ENCODE results near the gene PRKCH. TPM values are rescaled to one million over a fixed set of nuclear protein-coding genes. Genes with fewer than 3 reads are reported as not detected.

PRKCH gene
- total and polyA plus RNA-seq, 4 experiments from 2014 or later: 246 to 284 (median 249) TPM

- Histone ChIP-seq H3K4me1 (ENCODE audit: insufficient read depth, low read length) (peaks cover 83% of the 10 kb centered on the region), H3K4me3 (ENCODE audit: low read length in 2 of 2) (no peak overlapping the region), H3K36me3 (ENCODE audit: insufficient read depth, low read length) (peaks cover 28% of the 10 kb centered on the region), H3K9me3 (ENCODE audit: control insufficient read depth in 1 of 2, low read length in 2 of 2) (no peaks in the 10 kb centered on the region), H3K27me3 (ENCODE audit: insufficient read depth, low read length) (no peaks in the 10 kb centered on the region), H3K27ac (ENCODE audit: low read depth, low read length) (no peak overlapping the region)
- no peak for DNase-seq
- Mint-ChIP-seq H3K27ac (peak overlapping the region; percentile 26 to 82 (median 50)), H3K27me3 (no peaks in the 10 kb centered on the region), H3K9me3 (no peaks in the 10 kb centered on the region), H3K4me1 (peaks cover 54 to 91% (median 75%) of the 10 kb centered on the region in 4 donors), H3K4me3 (no peak overlapping the region), H3K36me3 (peaks cover 28 to 78% of the 10 kb centered on the region in 2 donors)
- intact Hi-C loops (cut with micrococcal nuclease): loop anchor here (2.0 kb wide), 1 partner anchor 13 kb away; no protein-coding TSS in a partner anchor
- ChIA-PET CTCF (ENCODE audit: partially characterized antibody) (no interaction called here), POLR2A (ENCODE audit: partially characterized antibody) (no interaction called here)
Measured at GRCh38 chr14:61515436-61516117, 194.2 kb downstream of the PRKCH start.

GRCh38 chr14:61516118-61516743 is 194.9 kb downstream of the PRKCH start:
- Mint-ChIP-seq H3K36me3 (peaks cover 29 to 72% of the 10 kb centered on the region in 2 donors), H3K4me1 (peaks cover 48 to 88% (median 70%) of the 10 kb centered on the region in 4 donors), H3K9me3 (no peaks in the 10 kb centered on the region), H3K4me3 (peak overlapping the region in 2 of 8 donors; percentile 13 to 21), H3K27ac (peak overlapping the region; percentile 2 to 82 (median 59)), H3K27me3 (no peaks in the 10 kb centered on the region)
- Histone ChIP-seq H3K4me1 (ENCODE audit: insufficient read depth, low read length) (peaks cover 76% of the 10 kb centered on the region), H3K4me3 (ENCODE audit: low read length in 2 of 2) (no peak overlapping the region), H3K27ac (ENCODE audit: low read depth, low read length) (no peak overlapping the region), H3K9me3 (ENCODE audit: control insufficient read depth in 1 of 2, low read length in 2 of 2) (no peaks in the 10 kb centered on the region), H3K27me3 (ENCODE audit: insufficient read depth, low read length) (no peaks in the 10 kb centered on the region), H3K36me3 (ENCODE audit: insufficient read depth, low read length) (peaks cover 28% of the 10 kb centered on the region)
- no peak for DNase-seq
- intact Hi-C loops (cut with micrococcal nuclease): loop anchor here (2.0 kb wide), 1 partner anchor 13 kb away; no protein-coding TSS in a partner anchor
- CTCF ChIA-PET (ENCODE audit: partially characterized antibody): no interaction called here
- POLR2A ChIA-PET (ENCODE audit: partially characterized antibody): no interaction called here

GRCh38 chr14:61516964-61517653 is 195.7 kb downstream of the PRKCH start:
- Histone ChIP-seq H3K4me1 (ENCODE audit: insufficient read depth, low read length) (peaks cover 74% of the 10 kb centered on the region), H3K27ac (ENCODE audit: low read depth, low read length) (no peak overlapping the region), H3K36me3 (ENCODE audit: insufficient read depth, low read length) (peaks cover 28% of the 10 kb centered on the region), H3K4me3 (ENCODE audit: low read length in 2 of 2) (no peak overlapping the region), H3K27me3 (ENCODE audit: insufficient read depth, low read length) (no peaks in the 10 kb centered on the region), H3K9me3 (ENCODE audit: control insufficient read depth in 1 of 2, low read length in 2 of 2) (no peaks in the 10 kb centered on the region)
- no peak for DNase-seq
- intact Hi-C loops (cut with micrococcal nuclease): loop anchor here (2.0 kb wide), 1 partner anchor 14 kb away; no protein-coding TSS in a partner anchor
- Mint-ChIP-seq H3K27me3 (no peaks in the 10 kb centered on the region), H3K27ac (peak overlapping the region; percentile 24 to 74 (median 53)), H3K36me3 (peaks cover 33 to 67% of the 10 kb centered on the region in 2 donors), H3K4me1 (peaks cover 46 to 87% (median 68%) of the 10 kb centered on the region in 4 donors), H3K9me3 (no peaks in the 10 kb centered on the region), H3K4me3 (peak overlapping the region in 2 of 8 donors; percentile 21 to 39)
- ChIA-PET POLR2A (ENCODE audit: partially characterized antibody) (interaction anchor here (1.2 kb wide), 1 partner anchor 178 kb away, joined by 3 read pairs; the partner anchor contains the start of gene HIF1A), CTCF (ENCODE audit: partially characterized antibody) (interaction anchor here (1.2 kb wide), 1 partner anchor 181 kb away, joined by 3 read pairs; no protein-coding TSS in a partner anchor)

- H3K4me1 Mint-ChIP-seq: peaks cover 55 to 94% (median 75%) of the 10 kb centered on the region in 4 donors
Measured at GRCh38 chr14:61517911-61518384, 196.6 kb downstream of the PRKCH start.

DNA sequence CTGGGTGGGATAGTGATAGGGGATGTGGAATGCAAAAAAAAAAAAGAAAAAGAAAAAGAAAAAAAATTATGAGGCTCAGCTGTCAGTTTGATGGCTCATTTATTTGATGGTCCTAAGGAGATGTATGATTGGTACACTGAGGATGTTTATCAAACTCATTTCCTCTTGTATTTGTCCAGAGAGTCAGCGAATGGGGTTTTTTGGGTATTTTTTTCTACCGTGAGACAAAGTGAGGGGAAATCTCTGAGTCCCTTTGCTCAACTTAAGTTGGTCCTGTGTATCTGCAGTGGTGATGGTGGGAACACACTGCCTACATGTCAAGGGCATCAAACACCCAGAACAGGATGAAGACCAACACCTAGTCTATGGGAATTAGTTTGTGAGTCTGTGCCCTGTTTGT is 197.0 kb downstream of the PRKCH start:
- Mint-ChIP-seq H3K9me3 (no peaks in the 10 kb centered on the region), H3K4me3 (peak overlapping the region in 3 of 8 donors; percentile 6 to 31 (median 15)), H3K36me3 (peaks cover 33 to 69% of the 10 kb centered on the region in 2 donors), H3K27me3 (no peaks in the 10 kb centered on the region), H3K27ac (peak overlapping the region; percentile 21 to 84 (median 67)), H3K4me1 (peaks cover 55 to 94% (median 76%) of the 10 kb centered on the region in 4 donors)
- ChIA-PET CTCF (ENCODE audit: partially characterized antibody) (interaction anchor here (0.9 to 2.1 kb wide), 3 partner anchors 56 to 225 kb away, joined by 3 to 6 read pairs (median 3); no protein-coding TSS in a partner anchor), POLR2A (ENCODE audit: partially characterized antibody) (interaction anchor here (1.1 to 1.2 kb wide), 3 partner anchors 46 to 177 kb away, joined by 3 to 5 read pairs (median 3); partner anchors contain the start of gene HIF1A)
- Histone ChIP-seq H3K27me3 (ENCODE audit: insufficient read depth, low read length) (no peaks in the 10 kb centered on the region), H3K4me1 (ENCODE audit: insufficient read depth, low read length) (peaks cover 77% of the 10 kb centered on the region), H3K27ac (ENCODE audit: low read depth, low read length) (no peak overlapping the region), H3K36me3 (ENCODE audit: insufficient read depth, low read length) (peaks cover 17% of the 10 kb centered on the region), H3K9me3 (ENCODE audit: control insufficient read depth in 1 of 2, low read length in 2 of 2) (no peaks in the 10 kb centered on the region), H3K4me3 (ENCODE audit: low read length in 2 of 2) (no peak overlapping the region)
- no peak for DNase-seq
- intact Hi-C loops (cut with micrococcal nuclease): no loop called here

More at GRCh38 chr14:61517911-61518384, 196.6 kb downstream of the PRKCH start:
- DNase-seq: no peak
- intact Hi-C loops (cut with micrococcal nuclease): loop anchor here (2.0 kb wide), 1 partner anchor 15 kb away; no protein-coding TSS in a partner anchor
- Histone ChIP-seq H3K36me3 (ENCODE audit: insufficient read depth, low read length) (peaks cover 20% of the 10 kb centered on the region), H3K27me3 (ENCODE audit: insufficient read depth, low read length) (no peaks in the 10 kb centered on the region), H3K9me3 (ENCODE audit: control insufficient read depth in 1 of 2, low read length in 2 of 2) (no peaks in the 10 kb centered on the region), H3K27ac (ENCODE audit: low read depth, low read length) (no peak overlapping the region), H3K4me1 (ENCODE audit: insufficient read depth, low read length) (peaks cover 76% of the 10 kb centered on the region), H3K4me3 (ENCODE audit: low read length in 2 of 2) (no peak overlapping the region)
- POLR2A ChIA-PET (ENCODE audit: partially characterized antibody): interaction anchor here (1.1 to 1.2 kb wide), 2 partner anchors 48 to 177 kb away, joined by 3 read pairs; partner anchors contain the start of gene HIF1A
- no peaks in the 10 kb centered on the region for H3K27me3 Mint-ChIP-seq
- H3K27ac Mint-ChIP-seq: peak overlapping the region; percentile 24 to 84 (median 67)
- H3K4me3 Mint-ChIP-seq: peak overlapping the region in 2 of 8 donors; percentile 18 to 31
- CTCF ChIA-PET (ENCODE audit: partially characterized antibody): interaction anchor here (0.9 to 2.1 kb wide), 3 partner anchors 56 to 225 kb away, joined by 3 to 6 read pairs (median 3); no protein-coding TSS in a partner anchor
- H3K9me3 Mint-ChIP-seq: no peaks in the 10 kb centered on the region
- H3K36me3 Mint-ChIP-seq: peaks cover 37 to 71% of the 10 kb centered on the region in 2 donors

GRCh38 chr14:61519106-61519505 is 197.7 kb downstream of the PRKCH start:
- ChIA-PET POLR2A (ENCODE audit: partially characterized antibody) (interaction anchor here (1.1 to 1.2 kb wide), 2 partner anchors 47 kb away, joined by 3 to 5 read pairs; no protein-coding TSS in a partner anchor), CTCF (ENCODE audit: partially characterized antibody) (interaction anchor here (1.1 to 2.1 kb wide), 3 partner anchors 13 to 250 kb away, joined by 3 to 6 read pairs (median 3); no protein-coding TSS in a partner anchor)
- intact Hi-C loops (cut with micrococcal nuclease): no loop called here

More at GRCh38 chr14:61519106-61519505, 197.7 kb downstream of the PRKCH start:
- Mint-ChIP-seq H3K27ac (peak overlapping the region in 3 of 7 donors; percentile 4 to 67 (median 37)), H3K9me3 (no peaks in the 10 kb centered on the region), H3K4me1 (peaks cover 54 to 94% (median 78%) of the 10 kb centered on the region in 4 donors), H3K4me3 (no peak overlapping the region), H3K36me3 (peaks cover 28 to 66% of the 10 kb centered on the region in 2 donors), H3K27me3 (no peaks in the 10 kb centered on the region)
- H3K4me3 ChIP-seq (ENCODE audit: low read length in 2 of 2): no peak overlapping the region
- no peaks in the 10 kb centered on the region for H3K9me3 ChIP-seq (ENCODE audit: control insufficient read depth in 1 of 2, low read length in 2 of 2)
- H3K27me3 ChIP-seq (ENCODE audit: insufficient read depth, low read length): no peaks in the 10 kb centered on the region
- H3K27ac ChIP-seq (ENCODE audit: low read depth, low read length): no peak overlapping the region
- no peak for DNase-seq
- peaks cover 84% of the 10 kb centered on the region for H3K4me1 ChIP-seq (ENCODE audit: insufficient read depth, low read length)
- peaks cover 11% of the 10 kb centered on the region for H3K36me3 ChIP-seq (ENCODE audit: insufficient read depth, low read length)

Measured in CD4-positive, alpha-beta memory T cell (primary cell).